ENCODE data around the gene XIRP1. TPM values are rescaled to one million over a fixed set of nuclear protein-coding genes. Genes with fewer than 3 reads are reported as not detected.

XIRP1 gene
- total and polyA plus RNA-seq, 9 donors = 0.04 to 0.13 (median 0.11) TPM; not detected in 5

GRCh38 chr3:39142067-39142466 lies 50.3 kb downstream of the XIRP1 start:
- peak overlapping the region in 1 of 2 donors; percentile 8 for H3K27ac ChIP-seq
- TF ChIP-seq EP300 (IDR thresholded peaks at IDR 0.05) (no peak), POLR2A (IDR thresholded peaks at IDR 0.05) (no peak), CTCF (IDR thresholded peaks at IDR 0.05) (no peak)
- H3K4me3 ChIP-seq = no peak overlapping the region
- no peaks in the 10 kb centered on the region for H3K9me3 ChIP-seq
- peak in 1 of 5 donors; percentile 29 for DNase-seq
- 65 to 71% (median 68%) methylated on average over 5 of the region's 5 CpGs for WGBS, 3 donors
- intact Hi-C loops (cut with DNase I) = no loop called here
- no peaks in the 10 kb centered on the region for H3K36me3 ChIP-seq
- H3K27me3 ChIP-seq = no peaks in the 10 kb centered on the region
- H3K4me1 ChIP-seq (ENCODE audit: insufficient read depth) = peaks cover 22% of the 10 kb centered on the region

- Histone ChIP-seq H3K27ac (peak overlapping the region in 1 of 2 donors; percentile 8), H3K4me3 (no peak overlapping the region), H3K9me3 (no peaks in the 10 kb centered on the region), H3K4me1 (ENCODE audit: insufficient read depth) (peaks cover 15% of the 10 kb centered on the region), H3K27me3 (no peaks in the 10 kb centered on the region), H3K36me3 (no peaks in the 10 kb centered on the region)
- DNase-seq = peak; percentile 55 to 83 (median 71)
- 28 to 49% (median 37%) methylated on average over 4 of the region's 4 CpGs for WGBS, 3 donors
- TF ChIP-seq POLR2A (IDR thresholded peaks at IDR 0.05) (no peak), EP300 (IDR thresholded peaks at IDR 0.05) (no peak), CTCF (IDR thresholded peaks at IDR 0.05) (no peak)
- intact Hi-C loops (cut with DNase I) = no loop called here
Measured at GRCh38 chr3:39141171-39141995, 51.0 kb downstream of the XIRP1 start.

- no peak overlapping the region for H3K27ac ChIP-seq
- H3K27me3 ChIP-seq = no peaks in the 10 kb centered on the region
- intact Hi-C loops (cut with DNase I) = no loop called here
- 95 to 100% (median 98%) methylated on average over 2 of the region's 2 CpGs for WGBS, 3 donors
- H3K9me3 ChIP-seq = no peaks in the 10 kb centered on the region
- no peaks in the 10 kb centered on the region for H3K36me3 ChIP-seq
- no peak overlapping the region for H3K4me3 ChIP-seq
- H3K4me1 ChIP-seq (ENCODE audit: insufficient read depth) = peaks cover 12% of the 10 kb centered on the region
- TF ChIP-seq POLR2A (IDR thresholded peaks at IDR 0.05) = no peak
- no peak for TF ChIP-seq CTCF (IDR thresholded peaks at IDR 0.05)
- TF ChIP-seq EP300 (IDR thresholded peaks at IDR 0.05) = no peak
- no peak for DNase-seq
Measured at GRCh38 chr3:39140341-39140971, 51.9 kb downstream of the XIRP1 start.

GRCh38 chr3:39139442-39139841 lies 53.0 kb downstream of the XIRP1 start:
- Histone ChIP-seq H3K27ac (no peak overlapping the region), H3K9me3 (no peaks in the 10 kb centered on the region), H3K4me1 (ENCODE audit: insufficient read depth) (peaks cover 12% of the 10 kb centered on the region), H3K4me3 (no peak overlapping the region), H3K27me3 (no peaks in the 10 kb centered on the region), H3K36me3 (no peaks in the 10 kb centered on the region)
- intact Hi-C loops (cut with DNase I) = no loop called here
- TF ChIP-seq POLR2A (IDR thresholded peaks at IDR 0.05) (no peak), CTCF (IDR thresholded peaks at IDR 0.05) (no peak), EP300 (IDR thresholded peaks at IDR 0.05) (no peak)
- DNase-seq = no peak
- WGBS, 3 donors = 75 to 80% (median 76%) methylated on average over 2 of the region's 2 CpGs

All from ovary (tissue), 9 donors.